Measurements from ENCODE around the gene TTYH1. TPM values are rescaled to one million over a fixed set of nuclear protein-coding genes. Genes with fewer than 3 reads are reported as not detected.
A peak's percentile ranks its signal among the peaks of the same experiment; 100 is the strongest.
"Not testable (repeated sequence)": the region's sequence is repeated elsewhere in the genome, so short reads cannot be mapped to it uniquely, and the experiment has no call there.

The TTYH1 gene
- polyA plus RNA-seq, 1 experiment, result not detected

GRCh38 chr19:54436628-54437252, 21.5 kb downstream of the TTYH1 start:
- Histone ChIP-seq H3K9me3 (ENCODE audit: control insufficient read depth, insufficient read depth, low read length) (no peaks in the 10 kb centered on the region), H3K4me3 (ENCODE audit: low read depth, low read length) (no peak overlapping the region), H3K27me3 (ENCODE audit: control insufficient read depth, insufficient read depth, low read length) (no peaks in the 10 kb centered on the region), H3K27ac (ENCODE audit: low read depth, low read length) (no peak overlapping the region)
- CTCF ChIA-PET, result interaction anchor here (2.9 kb wide), 1 partner anchor 11 kb away, joined by 17 read pairs; the partner anchor contains the start of gene LENG8
- no peak for TF ChIP-seq CTCF (IDR thresholded peaks at IDR 0.05; ENCODE audit: low read depth, low read length)
- no peak for DNase-seq (ENCODE audit: low read depth, low spot score)
- POLR2A ChIA-PET, result interaction anchor here (2.7 kb wide), 1 partner anchor 12 kb away, joined by 14 read pairs; the partner anchor contains the start of gene LENG8

GRCh38 chr19:54439174-54439851, 24.0 kb downstream of the TTYH1 start:
- ChIA-PET CTCF (interaction anchor here (0.5 to 2.9 kb wide), 2 partner anchors 9 to 29 kb away, joined by 3 to 17 read pairs; partner anchors contain the start of gene LENG8), POLR2A (interaction anchor here (0.9 to 2.0 kb wide), 2 partner anchors 9 to 28 kb away, joined by 3 to 8 read pairs; partner anchors contain the start of gene LENG8)
- DNase-seq (ENCODE audit: low read depth, low spot score), result no peak

GRCh38 chr19:54440641-54441040, 25.4 kb downstream of the TTYH1 start:
- no peaks in the 10 kb centered on the region for H3K27me3 ChIP-seq (ENCODE audit: control insufficient read depth, insufficient read depth, low read length)
- no peak for TF ChIP-seq CTCF (IDR thresholded peaks at IDR 0.05; ENCODE audit: low read depth, low read length)
- ChIA-PET CTCF (no interaction called here), POLR2A (no interaction called here)
- no peak for DNase-seq (ENCODE audit: low read depth, low spot score)
- H3K4me3 ChIP-seq (ENCODE audit: low read depth, low read length), result no peak overlapping the region
- H3K9me3 ChIP-seq (ENCODE audit: control insufficient read depth, insufficient read depth, low read length), result no peaks in the 10 kb centered on the region
- no peak overlapping the region for H3K27ac ChIP-seq (ENCODE audit: low read depth, low read length)

More at GRCh38 chr19:54439174-54439851, 24.0 kb downstream of the TTYH1 start:
- H3K9me3 ChIP-seq (ENCODE audit: control insufficient read depth, insufficient read depth, low read length), result no peaks in the 10 kb centered on the region
- H3K4me3 ChIP-seq (ENCODE audit: low read depth, low read length), result no peak overlapping the region
- peak; percentile 48 for TF ChIP-seq CTCF (IDR thresholded peaks at IDR 0.05; ENCODE audit: low read depth, low read length)
- no peak overlapping the region for H3K27ac ChIP-seq (ENCODE audit: low read depth, low read length)
- H3K27me3 ChIP-seq (ENCODE audit: control insufficient read depth, insufficient read depth, low read length), result no peaks in the 10 kb centered on the region

- Histone ChIP-seq H3K4me3 (ENCODE audit: low read depth, low read length) (no peak overlapping the region), H3K9me3 (ENCODE audit: control insufficient read depth, insufficient read depth, low read length) (no peaks in the 10 kb centered on the region), H3K27ac (ENCODE audit: low read depth, low read length) (no peak overlapping the region), H3K27me3 (ENCODE audit: control insufficient read depth, insufficient read depth, low read length) (no peaks in the 10 kb centered on the region)
- ChIA-PET CTCF (no interaction called here), POLR2A (interaction anchor here (0.7 kb wide), 1 partner anchor 9 kb away, joined by 9 read pairs; no protein-coding TSS in a partner anchor)
- TF ChIP-seq CTCF (IDR thresholded peaks at IDR 0.05; ENCODE audit: low read depth, low read length), result no peak
- DNase-seq (ENCODE audit: low read depth, low spot score), result no peak
Measured at GRCh38 chr19:54444737-54445136, 29.5 kb downstream of the TTYH1 start.

GRCh38 chr19:54446349-54446748, 31.1 kb downstream of the TTYH1 start:
- POLR2A ChIA-PET; H3K9me3 ChIP-seq (ENCODE audit: control insufficient read depth, insufficient read depth, low read length); H3K27me3 ChIP-seq (ENCODE audit: control insufficient read depth, insufficient read depth, low read length); CTCF ChIA-PET; H3K27ac ChIP-seq (ENCODE audit: low read depth, low read length); H3K4me3 ChIP-seq (ENCODE audit: low read depth, low read length); DNase-seq (ENCODE audit: low read depth, low spot score): not testable (repeated sequence)
- TF ChIP-seq CTCF (IDR thresholded peaks at IDR 0.05; ENCODE audit: low read depth, low read length), result 0 out of 2 replicates have a peak, but pooled peaks have one; percentile 5

Data from AG04450 (cell line).